Upper lobe of left lung (tissue), 4 donors: ENCODE data around the gene COBLL1.

ENCODE experiments used
- CTCF ChIP-seq, 6 experiments: fragments of 450-650 bp in 4 of 6; fragments of 200-600 bp in 2 of 6; sonication (generic) in 2 of 6; IDR thresholded peaks; one replicate each; pipeline ENCODE4 v1.5.1; 2016 to 2019; ENCODE audit warnings: antibody characterized with exemption in 6 of 6
- EP300 ChIP-seq, 4 donors: sonication (generic); formaldehyde crosslinking; IDR thresholded peaks; one replicate each; pipeline ENCODE4 v1.5.1; 2017; ENCODE audit warnings: antibody characterized with exemption in 4 of 4, control low read depth in 2 of 4
- POLR2A ChIP-seq, 4 donors: fragments of 450-650 bp; IDR thresholded peaks; one replicate each; pipeline ENCODE4 v1.5.1; 2016 to 2017; ENCODE audit warnings: antibody characterized with exemption in 4 of 4, mild to moderate bottlenecking in 2 of 4
- POLR2AphosphoS5 ChIP-seq, 2 donors: sonication (generic); formaldehyde crosslinking; IDR thresholded peaks; one replicate each; pipeline ENCODE4 v1.5.1; 2017; ENCODE audit warnings: antibody characterized with exemption in 2 of 2

DNA sequence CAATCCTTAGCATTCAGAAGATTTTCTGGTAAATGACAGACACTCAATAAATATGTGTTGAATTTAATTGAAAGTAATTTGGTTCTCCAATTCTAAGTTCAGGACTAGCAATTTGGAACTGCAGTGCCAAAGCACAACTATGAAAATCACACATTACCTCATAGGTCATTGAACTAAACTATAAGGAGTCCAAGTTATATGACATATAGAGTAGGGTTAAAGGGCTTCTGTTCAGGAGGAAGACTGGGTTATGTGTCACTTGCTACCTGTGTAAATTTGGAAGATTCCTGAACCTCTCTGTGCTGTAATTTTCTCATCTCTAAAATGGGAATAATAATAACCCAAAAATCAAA is 27.8 kb upstream of the COBLL1 start:
- no peak for TF ChIP-seq CTCF (IDR thresholded peaks at IDR 0.05)
- TF ChIP-seq POLR2AphosphoS5 (IDR thresholded peaks at IDR 0.05), result no peak
- TF ChIP-seq POLR2A (IDR thresholded peaks at IDR 0.05), result no peak
- TF ChIP-seq EP300 (IDR thresholded peaks at IDR 0.05), result no peak
